H9 (cell line): ENCODE results near the gene BCLAF1. TPM values are rescaled to one million over a fixed set of nuclear protein-coding genes. Genes with fewer than 3 reads are reported as not detected.

Experiments used
- DNase-seq: peaks from one replicate; pipeline ENCODE4 v3.0.0-alpha.2; 2017
- H2AFZ ChIP-seq: one replicate; pipeline ENCODE4 v1.6.1; 2013; ENCODE audit warnings: mild to moderate bottlenecking, low read length, control low read depth, moderate library complexity
- H2AK5ac ChIP-seq: 2 replicates; pipeline ENCODE4 v1.6.1; 2013; ENCODE audit warnings: low read length, control low read depth, mixed read lengths; ENCODE audit not compliant: insufficient read length
- H2BK120ac ChIP-seq: one replicate; pipeline ENCODE4 v1.6.1; 2013; ENCODE audit warnings: low read depth, mild to moderate bottlenecking, low read length, control low read depth, inconsistent platforms; ENCODE audit not compliant: poor library complexity, severe bottlenecking
- H2BK12ac ChIP-seq: 2 replicates; pipeline ENCODE4 v1.6.1; 2013; ENCODE audit warnings: low read length, control low read depth, mixed read lengths, low read depth; ENCODE audit not compliant: insufficient read length
- H2BK15ac ChIP-seq: 2 replicates; pipeline ENCODE4 v1.6.1; 2013; ENCODE audit warnings: low read depth, low read length, control low read depth
- H2BK20ac ChIP-seq: one replicate; pipeline ENCODE4 v1.6.1; 2013; ENCODE audit warnings: low read depth, mild to moderate bottlenecking, low read length, control low read depth, inconsistent platforms; ENCODE audit not compliant: poor library complexity, severe bottlenecking
- H2BK5ac ChIP-seq: 2 replicates; pipeline ENCODE4 v1.6.1; 2013; ENCODE audit warnings: low read length, control low read depth, mixed read lengths; ENCODE audit not compliant: insufficient read length
- H3K14ac ChIP-seq: 2 replicates; pipeline ENCODE4 v1.6.1; 2013; ENCODE audit warnings: low read length, control low read depth; ENCODE audit not compliant: insufficient read depth
- H3K18ac ChIP-seq: 2 replicates; pipeline ENCODE4 v1.6.1; 2013; ENCODE audit warnings: low read depth, mild to moderate bottlenecking, mixed read lengths, low read length, control low read depth; ENCODE audit not compliant: insufficient read length
- H3K23ac ChIP-seq: 2 replicates; pipeline ENCODE4 v1.6.1; 2013; ENCODE audit warnings: low read length, control low read depth, mixed read lengths, low read depth; ENCODE audit not compliant: insufficient read length
- H3K23me2 ChIP-seq: 2 replicates; pipeline ENCODE4 v1.6.1; 2013; ENCODE audit warnings: low read depth, mild to moderate bottlenecking, mixed read lengths, low read length, control low read depth; ENCODE audit not compliant: insufficient read length, poor library complexity, severe bottlenecking
- H3K27ac ChIP-seq: 2 replicates; pipeline ENCODE4 v1.5.1; 2013; ENCODE audit warnings: low read length, control low read depth, mixed read lengths, low read depth; ENCODE audit not compliant: insufficient read length
- H3K27me3 ChIP-seq: 2 replicates; pipeline ENCODE4 v1.6.1; 2013; ENCODE audit warnings: low read length, control low read depth, inconsistent platforms; ENCODE audit not compliant: insufficient read depth
- H3K4ac ChIP-seq: 2 replicates; pipeline ENCODE4 v1.6.1; 2013; ENCODE audit warnings: low read depth, mild to moderate bottlenecking, control low read depth, inconsistent platforms, low read length, moderate library complexity
- H3K4me1 ChIP-seq: 2 replicates; pipeline ENCODE4 v1.6.1; 2013; ENCODE audit warnings: low read length, control low read depth, inconsistent platforms; ENCODE audit not compliant: insufficient read depth
- H3K4me2 ChIP-seq: 2 replicates; pipeline ENCODE4 v1.6.1; 2013; ENCODE audit warnings: low read length, control low read depth, mixed read lengths; ENCODE audit not compliant: insufficient read length, insufficient read depth
- H3K56ac ChIP-seq: 2 replicates; pipeline ENCODE4 v1.6.1; 2013; ENCODE audit warnings: low read depth, mild to moderate bottlenecking, mixed read lengths, low read length, control low read depth; ENCODE audit not compliant: insufficient read length
- H3K79me1 ChIP-seq: 2 replicates; pipeline ENCODE4 v1.6.1; 2013; ENCODE audit warnings: low read depth, mild to moderate bottlenecking, moderate library complexity, low read length, control low read depth, inconsistent platforms; ENCODE audit not compliant: insufficient read depth, poor library complexity, severe bottlenecking
- H3K79me2 ChIP-seq: 2 replicates; pipeline ENCODE4 v1.6.1; 2013; ENCODE audit warnings: low read length, control low read depth, inconsistent platforms; ENCODE audit not compliant: insufficient read depth
- H3K9ac ChIP-seq: 2 replicates; pipeline ENCODE4 v1.6.1; 2013; ENCODE audit warnings: low read length, control low read depth, mixed read lengths; ENCODE audit not compliant: insufficient read length; ENCODE audit errors: extremely low read depth
- H3K9me3 ChIP-seq: one replicate; pipeline ENCODE4 v1.6.1; 2013; ENCODE audit warnings: low read depth, low read length, inconsistent platforms; ENCODE audit not compliant: control insufficient read depth
- H3T11ph ChIP-seq: one replicate; pipeline ENCODE4 v1.6.1; 2013; ENCODE audit warnings: mild to moderate bottlenecking, low read length, control low read depth, inconsistent platforms
- H4K20me1 ChIP-seq: one replicate; pipeline ENCODE4 v1.6.1; 2013; ENCODE audit not compliant: control insufficient read depth, insufficient read length, insufficient read depth
- H4K5ac ChIP-seq: 2 replicates; pipeline ENCODE4 v1.6.1; 2013; ENCODE audit warnings: low read depth, mild to moderate bottlenecking, mixed read lengths, low read length, control low read depth; ENCODE audit not compliant: insufficient read length
- H4K8ac ChIP-seq: replicated peaks from 2 replicates; pipeline ENCODE4 v1.6.1; 2013; ENCODE audit warnings: low read length, control low read depth, mixed read lengths, low read depth; ENCODE audit not compliant: insufficient read length
- H4K91ac ChIP-seq: 2 replicates; pipeline ENCODE4 v1.6.1; 2013; ENCODE audit warnings: low read depth, mild to moderate bottlenecking, moderate library complexity, mixed read lengths, low read length, control low read depth; ENCODE audit not compliant: insufficient read length
- H3K27ac Mint-ChIP-seq, 3 experiments: 2 replicates in 2 of 3; 3 replicates in 1 of 3; pipeline ENCODE4 v1.8.0; 2020 to 2021; ENCODE audit warnings: mixed read lengths in 3 of 3, mild to moderate bottlenecking in 1 of 3, moderate library complexity in 1 of 3
- H3K27me3 Mint-ChIP-seq: 2 replicates; pipeline ENCODE4 v1.8.0; 2021; ENCODE audit warnings: low read depth, mild to moderate bottlenecking, moderate library complexity, mixed read lengths
- H3K36me3 Mint-ChIP-seq, 3 experiments: 2 replicates in 2 of 3; 3 replicates in 1 of 3; pipeline ENCODE4 v1.8.0; 2020 to 2021; ENCODE audit warnings: low read depth in 3 of 3, mixed read lengths in 3 of 3; ENCODE audit not compliant: insufficient read depth in 1 of 3
- H3K4me1 Mint-ChIP-seq, 2 experiments: 2 replicates each; pipeline ENCODE4 v1.8.0; 2020; ENCODE audit warnings: mixed read lengths in 2 of 2
- H3K4me3 Mint-ChIP-seq, 2 experiments: 2 replicates in 1 of 2; 3 replicates in 1 of 2; pipeline ENCODE4 v1.8.0; 2020 to 2021; ENCODE audit warnings: mild to moderate bottlenecking in 2 of 2, mixed read lengths in 2 of 2, moderate library complexity in 1 of 2
- H3K9me3 Mint-ChIP-seq, 2 experiments: 2 replicates in 1 of 2; 3 replicates in 1 of 2; pipeline ENCODE4 v1.8.0; 2020; ENCODE audit warnings: mild to moderate bottlenecking in 2 of 2, mixed read lengths in 2 of 2, moderate library complexity in 1 of 2
- CTCF ChIP-seq: fragments of 200-600 bp; sonication (generic); conservative IDR thresholded peaks from 3 replicates; pipeline ENCODE4 v1.8.0; 2021; ENCODE audit warnings: antibody characterized with exemption, mild to moderate bottlenecking
- WGBS: extraction: QIAGEN DNeasy Blood & Tissue Kit; methylation state at CpG from one replicate; pipeline ENCODE4 v1.1.7; 2013; ENCODE audit warnings: missing lambda C conversion rate, low lambda C conversion rate, mixed read lengths; ENCODE audit not compliant: insufficient read length; ENCODE audit errors: extremely low coverage; 5-methylcytosine and 5-hydroxymethylcytosine counted together
- total RNA-seq: library from RNA; stranded (reverse); gene quantifications from 2 replicates; pipeline ENCODE4 v1.2.1, GENCODE V29; 2021

The BCLAF1 gene
- total RNA-seq, 1 experiment from 2014 or later, result 257 TPM

- WGBS, result no CpG with 5 or more reads among the region's 4 CpGs
- DNase-seq, result no peak
- Histone ChIP-seq H3K27me3 (no peaks in the 10 kb centered on the region), H2BK5ac (no peak overlapping the region), H2BK20ac (no peak overlapping the region), H3K9me3 (no peaks in the 10 kb centered on the region), H3K79me1 (no peaks in the 10 kb centered on the region), H3K56ac (no peak overlapping the region), H3K18ac (no peak overlapping the region), H3K27ac (no peak overlapping the region), H3K4me1 (no peaks in the 10 kb centered on the region), H3K4ac (no peak overlapping the region), H2BK15ac (no peak overlapping the region), H2AFZ (no peak overlapping the region), H2BK12ac (no peak overlapping the region), H3K9ac (no peak overlapping the region), H3K23ac (no peak overlapping the region), H4K5ac (no peak overlapping the region), H3K23me2 (no peaks in the 10 kb centered on the region), H3K4me2 (no peak overlapping the region), H2AK5ac (no peak overlapping the region), H4K8ac (no peak overlapping the region), H3K79me2 (no peaks in the 10 kb centered on the region), H4K91ac (no peak overlapping the region), H2BK120ac (no peak overlapping the region), H3T11ph (no peak overlapping the region), H3K14ac (no peak overlapping the region), H4K20me1 (no peaks in the 10 kb centered on the region)
- no peaks in the 10 kb centered on the region for H3K4me1 Mint-ChIP-seq
- H3K27me3 Mint-ChIP-seq, result no peaks in the 10 kb centered on the region
- peaks cover 0 to 4% of the 10 kb centered on the region in 2 experiments; a peak in 2 of 5 replicates for H3K9me3 Mint-ChIP-seq
- no peak overlapping the region for H3K4me3 Mint-ChIP-seq
- no peak overlapping the region; a peak in 1 of 7 replicates for H3K27ac Mint-ChIP-seq
- no peak for TF ChIP-seq CTCF
- peaks cover 0 to 14% (median 7%) of the 10 kb centered on the region in 3 experiments; a peak in 3 of 7 replicates for H3K36me3 Mint-ChIP-seq
Measured at GRCh38 chr6:136226674-136227377, 62.8 kb downstream of the BCLAF1 start.
